ENCODE measurements around the gene ANK3.
A peak's percentile ranks its signal among the peaks of the same experiment; 100 is the strongest.

ANK3 gene

DNA sequence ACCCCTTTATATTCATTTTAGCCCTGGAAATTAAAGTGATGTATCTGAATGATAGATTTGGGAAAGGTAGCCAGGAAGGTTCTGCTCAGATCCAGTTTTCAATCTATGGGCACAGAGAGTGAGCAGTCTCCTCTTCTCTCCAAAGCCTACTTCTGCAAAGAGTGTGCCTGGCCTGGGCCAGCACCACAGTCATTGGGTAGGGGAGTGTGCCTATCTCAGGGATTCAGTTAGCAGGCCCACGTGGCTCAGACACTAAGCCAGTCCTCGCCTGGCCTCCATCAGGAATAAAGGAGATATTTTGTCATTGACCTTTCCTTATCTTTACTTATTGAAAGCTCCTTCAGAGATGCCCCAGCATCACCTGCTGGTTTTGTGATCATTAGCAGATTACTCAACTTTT, 267.5 kb downstream of the ANK3 start:
- no peak for DNase-seq (ENCODE audit: low read depth)
- H3K4me3 ChIP-seq (ENCODE audit: low read depth, low read length), result no peak overlapping the region
- TF ChIP-seq CTCF (IDR thresholded peaks at IDR 0.05; ENCODE audit: insufficient read depth, low read depth, low read length, missing control alignments), result no peak

DNA sequence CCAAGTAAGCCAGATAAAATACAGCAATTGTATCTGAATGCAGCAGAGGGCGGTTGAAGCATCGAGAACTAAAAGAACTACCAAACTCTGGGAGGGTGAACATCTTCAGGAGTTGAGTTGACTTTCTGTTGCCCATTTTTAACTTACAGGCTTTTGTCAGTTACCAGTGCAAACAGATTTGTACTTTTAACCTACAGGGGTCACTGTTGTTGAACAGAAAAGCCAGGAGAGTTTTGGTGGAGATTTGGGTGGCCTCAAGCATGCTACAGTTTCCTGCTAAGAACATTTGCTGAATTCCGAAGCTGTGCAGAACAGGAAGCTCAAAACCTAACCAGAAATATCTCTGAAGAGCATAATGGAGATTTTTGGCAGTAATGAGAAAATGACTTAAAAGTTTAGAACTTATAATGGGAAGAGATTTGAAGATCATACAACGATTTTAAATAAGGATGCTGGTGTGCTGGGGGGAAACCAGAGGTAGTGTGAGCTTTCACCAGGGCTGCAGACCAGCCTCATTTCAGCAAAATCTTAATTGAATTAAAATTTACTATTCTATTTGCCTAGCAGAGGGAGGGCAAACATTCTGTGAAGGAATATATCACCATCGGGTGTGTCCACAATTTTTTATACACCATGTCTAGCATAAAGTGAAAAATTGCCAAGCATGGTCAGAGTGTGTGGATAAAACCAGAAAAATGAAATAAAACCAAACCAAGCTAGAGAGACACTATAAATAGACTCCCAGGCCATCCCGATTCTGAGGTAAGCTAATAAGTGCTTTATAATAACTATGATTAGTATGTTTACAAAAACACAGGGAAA, 274.7 kb downstream of the ANK3 start:
- peak; percentile 69 for DNase-seq (ENCODE audit: low read depth)
- TF ChIP-seq CTCF (IDR thresholded peaks at IDR 0.05; ENCODE audit: insufficient read depth, low read depth, low read length, missing control alignments), result peak; percentile 52
- no peak overlapping the region for H3K4me3 ChIP-seq (ENCODE audit: low read depth, low read length)

- no peak for DNase-seq (ENCODE audit: low read depth)
- TF ChIP-seq CTCF (IDR thresholded peaks at IDR 0.05; ENCODE audit: insufficient read depth, low read depth, low read length, missing control alignments), result no peak
- no peak overlapping the region for H3K4me3 ChIP-seq (ENCODE audit: low read depth, low read length)
These were observed 278.9 kb downstream of the ANK3 start for GRCh38 chr10:60110739-60111138.

DNA sequence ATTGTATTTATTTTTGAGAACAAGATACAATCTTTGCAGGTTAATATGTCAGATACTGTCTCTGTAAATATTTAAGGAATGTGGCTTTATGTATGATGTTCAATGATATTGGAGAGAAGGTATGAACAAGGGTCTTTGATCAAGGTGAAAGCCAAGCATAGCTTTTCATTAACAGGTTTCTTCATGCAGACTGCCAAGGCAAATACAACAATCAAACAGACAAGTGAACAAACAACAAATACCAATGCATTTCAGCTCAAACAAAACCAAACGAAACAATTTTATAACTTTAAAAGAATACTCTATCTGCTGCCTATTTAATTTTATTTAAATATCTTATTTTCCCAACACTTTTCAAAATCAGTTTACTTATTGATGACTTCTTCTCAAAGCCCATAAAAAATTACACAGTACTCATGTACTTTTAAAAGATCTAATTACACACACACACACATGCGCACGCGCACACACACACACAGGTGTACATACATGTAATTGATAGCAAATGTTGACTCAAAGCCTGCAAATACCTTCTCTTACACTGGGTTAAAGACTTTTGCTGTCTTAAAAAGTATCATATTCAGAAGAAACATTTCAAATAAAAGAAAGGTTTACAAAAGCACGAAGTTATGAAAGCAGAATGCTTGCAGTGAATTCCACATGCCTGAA, 282.2 kb downstream of the ANK3 start:
- DNase-seq (ENCODE audit: low read depth), result no peak
- H3K4me3 ChIP-seq (ENCODE audit: low read depth, low read length), result no peak overlapping the region
- no peak for TF ChIP-seq CTCF (IDR thresholded peaks at IDR 0.05; ENCODE audit: insufficient read depth, low read depth, low read length, missing control alignments)

GRCh38 chr10:60105295-60105695, 284.4 kb downstream of the ANK3 start:
- no peak for TF ChIP-seq CTCF (IDR thresholded peaks at IDR 0.05; ENCODE audit: insufficient read depth, low read depth, low read length, missing control alignments)
- H3K4me3 ChIP-seq (ENCODE audit: low read depth, low read length), result no peak overlapping the region
- DNase-seq (ENCODE audit: low read depth), result no peak

GRCh38 chr10:60101821-60102220, 287.9 kb downstream of the ANK3 start:
- H3K4me3 ChIP-seq (ENCODE audit: low read depth, low read length), result no peak overlapping the region
- DNase-seq (ENCODE audit: low read depth), result no peak
- no peak for TF ChIP-seq CTCF (IDR thresholded peaks at IDR 0.05; ENCODE audit: insufficient read depth, low read depth, low read length, missing control alignments)
